G401 (cell line): ENCODE data around the gene EDIL3. TPM values are rescaled to one million over a fixed set of nuclear protein-coding genes. Genes with fewer than 3 reads are reported as not detected.

Source experiments
- DNase-seq: peaks from one replicate; pipeline ENCODE4 v3.0.0-alpha.2; 2015; ENCODE audit warnings: low spot score
- in situ Hi-C: cut with HindIII; loops from 2 replicates; pipeline ENCODE4 v1.10.0; 2016; ENCODE audit warnings: low sequenced_read_pairs, mixed read lengths
- total RNA-seq: library from RNA; depleted of rRNA; stranded (reverse); fragments of >200 nt; shearing (Covaris generic); gene quantifications from 2 replicates; pipeline ENCODE4 v1.2.3, GENCODE V29; 2014

Gene EDIL3
- total RNA-seq, 1 experiment from 2014 or later = not detected

- DNase-seq = no peak
- in situ Hi-C loops = no loop called here
Observed at GRCh38 chr5:84274585-84275468, 109.9 kb downstream of the EDIL3 start.

- no peak for DNase-seq
- in situ Hi-C loops = no loop called here
Observed at GRCh38 chr5:84273517-84273883, 111.2 kb downstream of the EDIL3 start.

GRCh38 chr5:84272771-84273516 is 111.7 kb downstream of the EDIL3 start:
- in situ Hi-C loops = no loop called here
- DNase-seq = no peak

- in situ Hi-C loops = no loop called here
Observed at GRCh38 chr5:84265739-84266550, 118.7 kb downstream of the EDIL3 start.

GRCh38 chr5:84265130-84265529 is 119.5 kb downstream of the EDIL3 start:
- in situ Hi-C loops = no loop called here
- no peak for DNase-seq

More at GRCh38 chr5:84265739-84266550, 118.7 kb downstream of the EDIL3 start:
- no peak for DNase-seq

GRCh38 chr5:84260939-84261338 is 123.7 kb downstream of the EDIL3 start:
- DNase-seq = no peak
- in situ Hi-C loops = no loop called here

GRCh38 chr5:84260140-84260539 is 124.5 kb downstream of the EDIL3 start:
- in situ Hi-C loops = no loop called here
- DNase-seq = peak; percentile 37

- in situ Hi-C loops = no loop called here
- peak; percentile 27 for DNase-seq
Observed at GRCh38 chr5:84259283-84260045, 125.2 kb downstream of the EDIL3 start.

- in situ Hi-C loops = no loop called here
- DNase-seq = no peak
Observed at GRCh38 chr5:84257061-84257460, 127.6 kb downstream of the EDIL3 start.

- DNase-seq = no peak
- in situ Hi-C loops = no loop called here
Observed at GRCh38 chr5:84255315-84255714, 129.4 kb downstream of the EDIL3 start.

GRCh38 chr5:84253946-84254345 is 130.7 kb downstream of the EDIL3 start:
- DNase-seq = peak; percentile 72
- in situ Hi-C loops = no loop called here

- in situ Hi-C loops = no loop called here
- DNase-seq = no peak
Observed at GRCh38 chr5:84251503-84251902, 133.2 kb downstream of the EDIL3 start.

GRCh38 chr5:84249918-84250630 is 134.6 kb downstream of the EDIL3 start:
- DNase-seq = no peak
- in situ Hi-C loops = no loop called here

GRCh38 chr5:84248013-84248412 is 136.7 kb downstream of the EDIL3 start:
- in situ Hi-C loops = no loop called here
- DNase-seq = no peak

- in situ Hi-C loops = no loop called here
- DNase-seq = no peak
Observed at GRCh38 chr5:84242286-84242685, 142.4 kb downstream of the EDIL3 start.

GRCh38 chr5:84239494-84239893 is 145.2 kb downstream of the EDIL3 start:
- no peak for DNase-seq
- in situ Hi-C loops = no loop called here

GRCh38 chr5:84237126-84237525 is 147.6 kb downstream of the EDIL3 start:
- in situ Hi-C loops = no loop called here
- no peak for DNase-seq

- DNase-seq = no peak
- in situ Hi-C loops = no loop called here
Observed at GRCh38 chr5:84231433-84231832, 153.2 kb downstream of the EDIL3 start.
